HG03575 (cell line): ENCODE measurements around the gene FN3KRP.
"Not testable (repeated sequence)": the region's sequence is repeated elsewhere in the genome, so short reads cannot be mapped to it uniquely, and the experiment has no call there.

Source experiments
- ATAC-seq: cut with Tn5 transposase; IDR thresholded peaks from one replicate; pipeline ENCODE4 v1.9.1; 2021; ENCODE audit not compliant: unreplicated experiment, insufficient number of reproducible peaks, low FRiP score; ENCODE audit errors: extremely low read depth

Gene FN3KRP

GRCh38 chr17:82734987-82735866 lies 18.7 kb downstream of the FN3KRP start, which contains the start of gene FN3K:
Gene FN3K (plus strand): TSS chr17:82735615. CDS start chr17:82735637, 22 bp downstream.
- ATAC-seq, result no peak

- ATAC-seq, result no peak
These were observed 20.1 kb downstream of the FN3KRP start for GRCh38 chr17:82736511-82737185.

GRCh38 chr17:82737967-82738877 lies 21.7 kb downstream of the FN3KRP start:
- ATAC-seq, result no peak

- ATAC-seq, result no peak
These were observed 24.6 kb downstream of the FN3KRP start for GRCh38 chr17:82740906-82741759.

- ATAC-seq, result no peak
These were observed 27.1 kb downstream of the FN3KRP start for GRCh38 chr17:82743344-82744219.

- not testable (repeated sequence) for ATAC-seq
These were observed 28.2 kb downstream of the FN3KRP start for GRCh38 chr17:82744736-82745135.

GRCh38 chr17:82745524-82745923 lies 29.0 kb downstream of the FN3KRP start:
- ATAC-seq, result no peak

GRCh38 chr17:82748756-82749155 lies 32.2 kb downstream of the FN3KRP start:
- no peak for ATAC-seq

GRCh38 chr17:82750241-82750908 lies 33.9 kb downstream of the FN3KRP start:
- no peak for ATAC-seq

GRCh38 chr17:82751171-82751570 lies 34.7 kb downstream of the FN3KRP start:
- ATAC-seq, result no peak

GRCh38 chr17:82751571-82752370 lies 35.3 kb downstream of the FN3KRP start, which contains the start of gene TBCD:
Gene TBCD (plus strand): TSS chr17:82752065. CDS start chr17:82752194, 129 bp downstream.
- ATAC-seq, result no peak

- ATAC-seq, result no peak
These were observed 36.1 kb downstream of the FN3KRP start for GRCh38 chr17:82752371-82753200.

- no peak for ATAC-seq
These were observed 36.6 kb downstream of the FN3KRP start for GRCh38 chr17:82753201-82753464.

- ATAC-seq, result no peak
These were observed 38.0 kb downstream of the FN3KRP start for GRCh38 chr17:82754297-82755208.

- ATAC-seq, result no peak
These were observed 39.7 kb downstream of the FN3KRP start for GRCh38 chr17:82756166-82756565.
